Erythroblast (primary cell): ENCODE data around the gene DUT.

Experiments
- GATA1 ChIP-seq: IDR thresholded peaks from 2 replicates; pipeline ENCODE4 v1.6.1; 2011; ENCODE audit warnings: low read depth, mild to moderate bottlenecking, control low read depth, low read length, moderate library complexity
- POLR2A ChIP-seq: IDR thresholded peaks from 2 replicates; pipeline ENCODE4 v1.6.1; 2011; ENCODE audit warnings: mild to moderate bottlenecking, low read length

DNA sequence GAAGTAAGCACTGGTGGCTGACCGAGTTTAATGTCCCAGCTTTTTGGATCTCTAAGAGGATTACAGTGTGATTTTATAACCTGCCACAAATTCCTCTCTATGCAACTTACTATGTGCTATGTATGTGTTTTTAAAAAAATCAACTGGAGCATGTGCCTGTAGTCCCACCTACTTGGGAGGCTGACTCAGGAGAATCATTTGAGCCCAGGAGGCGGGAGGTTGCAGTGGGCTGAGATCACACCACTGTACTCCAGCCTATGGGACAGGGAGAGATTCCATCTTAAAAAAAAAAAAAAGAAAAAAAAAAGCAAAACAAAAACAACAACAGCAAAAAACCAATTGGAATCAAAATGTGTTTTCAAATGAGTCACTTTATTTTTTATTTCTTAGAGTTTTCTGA is 29.6 kb downstream of the DUT start:
- no peak for TF ChIP-seq POLR2A
- no peak for TF ChIP-seq GATA1
